SK-N-SH (cell line): ENCODE results near the gene ABCA9. TPM values are rescaled to one million over a fixed set of nuclear protein-coding genes. Genes with fewer than 3 reads are reported as not detected.

Experiments
- CTCF ChIA-PET: fragments of 300-600, 350-600 bp; formaldehyde crosslinking; extraction: SDS; loops from one replicate; lab custom pipeline; 2021; lab: Yijun Ruan, JAX
- POLR2A ChIA-PET: fragments of 350-600 bp; sonication (Branson Sonifier 250); formaldehyde crosslinking; extraction: SDS; loops from one replicate; lab custom pipeline; 2020; ENCODE audit warnings: antibody characterized with exemption, inconsistent platforms; lab: Yijun Ruan, JAX
- DNase-seq: peaks from one replicate; pipeline ENCODE4 v3.0.0; 2012
- H2AFZ ChIP-seq: fragments of 200-600 bp; sonication (generic); 2 replicates; pipeline ENCODE4 v1.8.1; 2016; ENCODE audit warnings: antibody characterized with exemption, mild to moderate bottlenecking, low read depth
- H3F3A ChIP-seq: fragments of 200-600 bp; sonication (generic); replicated peaks from 2 replicates; pipeline ENCODE3; 2016; ENCODE audit warnings: antibody characterized with exemption, mild to moderate bottlenecking; ENCODE audit not compliant: insufficient read depth
- H3K27ac ChIP-seq, 2 experiments: fragments of 200-500 bp in 1 of 2; fragments of 200-600 bp in 1 of 2; sonication (Bioruptor generic) in 1 of 2; sonication (generic), shearing (Covaris generic) in 1 of 2; 2 replicates each; pipeline versions ENCODE4 v1.5.1 to v1.6.1; 2014 to 2016; ENCODE audit warnings: low read depth in 2 of 2, inconsistent platforms in 1 of 2, low read length in 1 of 2, mild to moderate bottlenecking in 1 of 2, mixed read lengths in 1 of 2
- H3K27me3 ChIP-seq: fragments of 200-600 bp; sonication (generic), shearing (Covaris generic); 2 replicates; pipeline ENCODE4 v1.6.1; 2016; ENCODE audit warnings: mixed run types; ENCODE audit not compliant: insufficient read depth
- H3K36me3 ChIP-seq, 2 experiments: fragments of 200-500 bp in 1 of 2; fragments of 200-600 bp in 1 of 2; sonication (Bioruptor generic) in 1 of 2; sonication (generic) in 1 of 2; replicated peaks in 1 of 2; 2 replicates each; pipeline versions ENCODE3 to v1.5.1; 2014 to 2016; ENCODE audit warnings: low read length in 1 of 2, mild to moderate bottlenecking in 1 of 2; ENCODE audit not compliant: insufficient read depth in 2 of 2, control insufficient read depth in 1 of 2
- H3K4me1 ChIP-seq, 2 experiments: fragments of 200-500 bp in 1 of 2; fragments of 200-600 bp in 1 of 2; sonication (Bioruptor generic) in 1 of 2; sonication (generic), shearing (Covaris generic) in 1 of 2; 2 replicates each; pipeline versions ENCODE4 v1.5.1 to v1.6.1; 2014 to 2016; ENCODE audit warnings: low read depth in 1 of 2, low read length in 1 of 2, mixed run types in 1 of 2; ENCODE audit not compliant: insufficient read depth in 2 of 2, control insufficient read depth in 1 of 2
- H3K4me2 ChIP-seq: fragments of 200-600 bp; sonication (generic), shearing (Covaris generic); 2 replicates; pipeline ENCODE4 v1.6.1; 2017; ENCODE audit warnings: mixed run types
- H3K4me3 ChIP-seq, 2 experiments: fragments of 200-500 bp in 1 of 2; fragments of 200-600 bp in 1 of 2; sonication (Bioruptor generic) in 1 of 2; sonication (generic), shearing (Covaris generic) in 1 of 2; 2 replicates each; pipeline versions ENCODE4 v1.5.1 to v1.8.1; 2014 to 2016; ENCODE audit warnings: low read depth in 2 of 2, inconsistent platforms in 1 of 2, low read length in 1 of 2, mild to moderate bottlenecking in 1 of 2, mixed read lengths in 1 of 2, moderate library complexity in 1 of 2
- H3K79me2 ChIP-seq: fragments of 200-600 bp; sonication (generic); 2 replicates; pipeline ENCODE4 v1.8.1; 2017; ENCODE audit warnings: mild to moderate bottlenecking; ENCODE audit not compliant: insufficient read depth
- H3K9ac ChIP-seq: fragments of 200-600 bp; sonication (generic); 2 replicates; pipeline ENCODE4 v1.6.1; 2017; ENCODE audit warnings: mixed run types
- H3K9me2 ChIP-seq: fragments of 200-600 bp; sonication (generic); 2 replicates; pipeline ENCODE4 v1.6.1; 2017; ENCODE audit warnings: mixed run types
- H3K9me3 ChIP-seq: fragments of 200-600 bp; sonication (generic); 2 replicates; pipeline ENCODE4 v1.6.1; 2017; ENCODE audit warnings: mixed run types, mild to moderate bottlenecking, moderate library complexity
- H4K20me1 ChIP-seq: fragments of 200-600 bp; sonication (generic); 2 replicates; pipeline ENCODE4 v1.6.1; 2017; ENCODE audit warnings: mild to moderate bottlenecking, mixed run types; ENCODE audit not compliant: insufficient read depth
- CHD2 ChIP-seq: fragments of 150-350 bp; IDR thresholded peaks from 2 replicates; pipeline ENCODE4 v1.6.1; 2018; ENCODE audit warnings: low read length; ENCODE audit not compliant: partially characterized antibody
- EZH2phosphoT487 ChIP-seq: fragments of 200-600 bp; sonication (generic); IDR thresholded peaks from 2 replicates; pipeline ENCODE4 v1.6.1; 2017; ENCODE audit warnings: low read depth, mixed run types, mild to moderate bottlenecking, antibody characterized with exemption, moderate library complexity, borderline replicate concordance
- FOSL2 ChIP-seq: IDR thresholded peaks from 2 replicates; pipeline ENCODE4 v1.4.0; 2012; ENCODE audit warnings: low read depth, mild to moderate bottlenecking, moderate library complexity, borderline replicate concordance
- FOXJ3 ChIP-seq: sonication (generic); formaldehyde crosslinking; IDR thresholded peaks from 2 replicates; pipeline ENCODE4 v1.5.1; 2020; ENCODE audit warnings: mild to moderate bottlenecking, missing genetic modification reagents
- FOXM1 ChIP-seq: IDR thresholded peaks from 2 replicates; pipeline ENCODE4 v1.4.0; 2012; ENCODE audit warnings: low read depth, mild to moderate bottlenecking
- GABPA ChIP-seq: IDR thresholded peaks from 2 replicates; pipeline ENCODE4 v1.4.0; 2012; ENCODE audit warnings: low read depth, mild to moderate bottlenecking
- MEF2A ChIP-seq: IDR thresholded peaks from 2 replicates; pipeline ENCODE4 v1.4.0; 2012; ENCODE audit warnings: low read depth, borderline replicate concordance
- NFIC ChIP-seq: IDR thresholded peaks from 2 replicates; pipeline ENCODE4 v1.4.0; 2012; ENCODE audit warnings: borderline replicate concordance
- POLR2AphosphoS5 ChIP-seq: IDR thresholded peaks from 2 replicates; pipeline ENCODE4 v1.6.1; 2012; ENCODE audit warnings: low read depth, low read length
- RCOR1 ChIP-seq: fragments of 150-350 bp; IDR thresholded peaks from 2 replicates; pipeline ENCODE4 v1.6.1; 2017; ENCODE audit warnings: antibody characterized with exemption, low read length
- RFX5 ChIP-seq: IDR thresholded peaks from 2 replicates; pipeline ENCODE4 v1.6.1; 2012; ENCODE audit warnings: mild to moderate bottlenecking, improper control_type of control experiment, low read length
- SIN3A ChIP-seq: IDR thresholded peaks from 2 replicates; pipeline ENCODE4 v1.6.1; 2012; ENCODE audit warnings: low read depth, mild to moderate bottlenecking, low read length, moderate library complexity, borderline replicate concordance
- TEAD4 ChIP-seq: IDR thresholded peaks from 2 replicates; pipeline ENCODE4 v1.4.0; 2012; ENCODE audit warnings: mild to moderate bottlenecking, borderline replicate concordance; ENCODE audit not compliant: insufficient read depth
- WGBS: methylation state at CpG from one replicate; pipeline ENCODE4 v1.1.6; 2017; ENCODE audit warnings: low lambda C conversion rate; 5-methylcytosine and 5-hydroxymethylcytosine counted together
- polyA plus RNA-seq, 3 experiments: library from polyadenylated mRNA; depleted of rRNA; stranded (reverse); fragments of >200 nt; gene quantifications; 2 replicates each; pipeline ENCODE4 v1.2.3, GENCODE V29; 2012
- TF ChIP-seq, protein P1 (sequence below): fragments of 200-600 bp; sonication (generic); IDR thresholded peaks from 2 replicates; pipeline ENCODE4 v1.6.1; 2017; ENCODE audit warnings: antibody characterized with exemption, mild to moderate bottlenecking, moderate library complexity
- TF ChIP-seq, protein P2 (sequence below): IDR thresholded peaks from 2 replicates; pipeline ENCODE4 v1.6.1; 2012; ENCODE audit warnings: mild to moderate bottlenecking, low read depth, low read length, moderate library complexity
- TF ChIP-seq, protein P3 (sequence below): IDR thresholded peaks from 2 replicates; pipeline ENCODE4; 2012

Gene ABCA9
- polyA plus RNA-seq, 1 of the 3 experiments (the other 2 are of a cell fraction), result 0.07 TPM

DNA sequence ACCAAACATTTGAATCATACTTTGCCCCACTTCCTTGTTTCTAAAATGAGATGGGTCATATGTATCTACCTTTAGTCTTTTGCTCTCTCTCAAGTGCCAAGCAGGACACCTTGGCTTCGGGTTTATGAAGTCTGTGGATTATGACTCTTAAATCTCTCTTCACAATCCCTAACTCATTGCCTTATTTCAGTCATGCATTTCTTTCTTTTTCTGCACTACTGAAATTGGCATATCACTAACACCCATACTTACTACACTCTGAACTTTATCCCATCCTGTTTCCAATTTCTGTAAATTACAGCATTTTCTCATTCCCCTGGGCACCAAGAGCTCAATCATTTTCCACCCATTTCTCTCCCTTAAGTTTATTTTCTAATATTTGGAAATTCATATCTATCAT lies 42.0 kb downstream of the ABCA9 start:
- no peaks in the 10 kb centered on the region for H3K9me2 ChIP-seq
- no peak overlapping the region for H3K4me2 ChIP-seq
- POLR2A ChIA-PET, result no interaction called here
- no peak overlapping the region for H2AFZ ChIP-seq
- no peaks in the 10 kb centered on the region for H3K79me2 ChIP-seq
- DNase-seq, result no peak
- H3K9me3 ChIP-seq, result no peaks in the 10 kb centered on the region
- no peak overlapping the region for H3K9ac ChIP-seq
- H3K27me3 ChIP-seq, result no peaks in the 10 kb centered on the region
- H3K4me1 ChIP-seq, result no peaks in the 10 kb centered on the region; a peak in 1 of 4 replicates
- no peak overlapping the region for H3K27ac ChIP-seq
- no peaks in the 10 kb centered on the region for H4K20me1 ChIP-seq
- no peaks in the 10 kb centered on the region for H3F3A ChIP-seq
- H3K36me3 ChIP-seq, result no peaks in the 10 kb centered on the region
- TF ChIP-seq POLR2AphosphoS5, result no peak
- TF ChIP-seq EZH2phosphoT487, result no peak
- no peak for TF ChIP-seq NFIC
- TF ChIP-seq FOSL2, result no peak
- no peak for TF ChIP-seq CHD2
- TF ChIP-seq RFX5, result no peak
- TF ChIP-seq SIN3A, result no peak
- TF ChIP-seq MEF2A, result no peak
- TF ChIP-seq FOXJ3 (CRISPR knock-in tag), result no peak
- TF ChIP-seq, protein P1, sequence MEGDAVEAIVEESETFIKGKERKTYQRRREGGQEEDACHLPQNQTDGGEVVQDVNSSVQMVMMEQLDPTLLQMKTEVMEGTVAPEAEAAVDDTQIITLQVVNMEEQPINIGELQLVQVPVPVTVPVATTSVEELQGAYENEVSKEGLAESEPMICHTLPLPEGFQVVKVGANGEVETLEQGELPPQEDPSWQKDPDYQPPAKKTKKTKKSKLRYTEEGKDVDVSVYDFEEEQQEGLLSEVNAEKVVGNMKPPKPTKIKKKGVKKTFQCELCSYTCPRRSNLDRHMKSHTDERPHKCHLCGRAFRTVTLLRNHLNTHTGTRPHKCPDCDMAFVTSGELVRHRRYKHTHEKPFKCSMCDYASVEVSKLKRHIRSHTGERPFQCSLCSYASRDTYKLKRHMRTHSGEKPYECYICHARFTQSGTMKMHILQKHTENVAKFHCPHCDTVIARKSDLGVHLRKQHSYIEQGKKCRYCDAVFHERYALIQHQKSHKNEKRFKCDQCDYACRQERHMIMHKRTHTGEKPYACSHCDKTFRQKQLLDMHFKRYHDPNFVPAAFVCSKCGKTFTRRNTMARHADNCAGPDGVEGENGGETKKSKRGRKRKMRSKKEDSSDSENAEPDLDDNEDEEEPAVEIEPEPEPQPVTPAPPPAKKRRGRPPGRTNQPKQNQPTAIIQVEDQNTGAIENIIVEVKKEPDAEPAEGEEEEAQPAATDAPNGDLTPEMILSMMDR, result no peak
- TF ChIP-seq, protein P2, sequence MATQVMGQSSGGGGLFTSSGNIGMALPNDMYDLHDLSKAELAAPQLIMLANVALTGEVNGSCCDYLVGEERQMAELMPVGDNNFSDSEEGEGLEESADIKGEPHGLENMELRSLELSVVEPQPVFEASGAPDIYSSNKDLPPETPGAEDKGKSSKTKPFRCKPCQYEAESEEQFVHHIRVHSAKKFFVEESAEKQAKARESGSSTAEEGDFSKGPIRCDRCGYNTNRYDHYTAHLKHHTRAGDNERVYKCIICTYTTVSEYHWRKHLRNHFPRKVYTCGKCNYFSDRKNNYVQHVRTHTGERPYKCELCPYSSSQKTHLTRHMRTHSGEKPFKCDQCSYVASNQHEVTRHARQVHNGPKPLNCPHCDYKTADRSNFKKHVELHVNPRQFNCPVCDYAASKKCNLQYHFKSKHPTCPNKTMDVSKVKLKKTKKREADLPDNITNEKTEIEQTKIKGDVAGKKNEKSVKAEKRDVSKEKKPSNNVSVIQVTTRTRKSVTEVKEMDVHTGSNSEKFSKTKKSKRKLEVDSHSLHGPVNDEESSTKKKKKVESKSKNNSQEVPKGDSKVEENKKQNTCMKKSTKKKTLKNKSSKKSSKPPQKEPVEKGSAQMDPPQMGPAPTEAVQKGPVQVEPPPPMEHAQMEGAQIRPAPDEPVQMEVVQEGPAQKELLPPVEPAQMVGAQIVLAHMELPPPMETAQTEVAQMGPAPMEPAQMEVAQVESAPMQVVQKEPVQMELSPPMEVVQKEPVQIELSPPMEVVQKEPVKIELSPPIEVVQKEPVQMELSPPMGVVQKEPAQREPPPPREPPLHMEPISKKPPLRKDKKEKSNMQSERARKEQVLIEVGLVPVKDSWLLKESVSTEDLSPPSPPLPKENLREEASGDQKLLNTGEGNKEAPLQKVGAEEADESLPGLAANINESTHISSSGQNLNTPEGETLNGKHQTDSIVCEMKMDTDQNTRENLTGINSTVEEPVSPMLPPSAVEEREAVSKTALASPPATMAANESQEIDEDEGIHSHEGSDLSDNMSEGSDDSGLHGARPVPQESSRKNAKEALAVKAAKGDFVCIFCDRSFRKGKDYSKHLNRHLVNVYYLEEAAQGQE, result no peak
- 0% methylated on average over 1 of the region's 1 CpG for WGBS
- CTCF ChIA-PET, result interaction anchor here (0.6 to 1.3 kb wide), 2 partner anchors 12 to 27 kb away, joined by 3 to 4 read pairs; no protein-coding TSS in a partner anchor
- no peak overlapping the region for H3K4me3 ChIP-seq

DNA sequence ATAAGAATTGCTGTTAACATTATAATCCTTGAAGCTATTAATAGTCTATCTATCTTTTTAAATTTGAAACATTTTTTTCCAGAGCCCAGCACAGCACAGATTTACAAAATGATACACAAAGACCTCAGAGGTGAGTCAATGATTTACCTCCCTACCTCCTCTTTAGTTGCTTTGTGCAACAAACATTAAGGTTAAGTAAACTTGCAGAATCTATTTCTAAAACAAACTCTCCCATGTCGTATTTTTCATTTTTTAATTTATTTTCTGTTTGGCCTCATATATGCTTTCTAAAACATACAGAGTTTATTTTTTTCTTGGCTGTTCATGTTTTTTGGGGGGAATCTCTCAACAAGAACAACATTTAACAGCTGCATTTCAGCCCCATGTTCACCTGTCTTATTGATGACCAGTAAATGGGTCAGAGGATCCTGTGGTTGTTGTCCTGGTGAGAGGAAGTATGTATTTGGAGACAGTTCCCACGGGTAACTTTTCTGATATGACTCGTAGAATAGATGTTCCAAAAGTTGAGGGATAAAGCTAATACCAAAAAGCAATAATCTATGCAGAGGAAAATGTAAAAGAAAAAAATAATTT lies 42.6 kb downstream of the ABCA9 start:
- H3K36me3 ChIP-seq, result no peaks in the 10 kb centered on the region
- H3K4me1 ChIP-seq, result no peaks in the 10 kb centered on the region; a peak in 1 of 4 replicates
- no peak overlapping the region for H3K4me3 ChIP-seq
- CTCF ChIA-PET, result interaction anchor here (0.6 to 1.3 kb wide), 2 partner anchors 13 to 26 kb away, joined by 3 to 4 read pairs; no protein-coding TSS in a partner anchor
- H3K4me2 ChIP-seq, result no peak overlapping the region
- H4K20me1 ChIP-seq, result no peaks in the 10 kb centered on the region
- H3F3A ChIP-seq, result no peaks in the 10 kb centered on the region
- POLR2A ChIA-PET, result no interaction called here
- H3K9me2 ChIP-seq, result no peaks in the 10 kb centered on the region
- 1% methylated on average over 3 of the region's 3 CpGs for WGBS
- H3K79me2 ChIP-seq, result no peaks in the 10 kb centered on the region
- H3K27me3 ChIP-seq, result no peaks in the 10 kb centered on the region
- H3K9ac ChIP-seq, result no peak overlapping the region
- H2AFZ ChIP-seq, result no peak overlapping the region
- no peaks in the 10 kb centered on the region for H3K9me3 ChIP-seq
- no peak for DNase-seq
- H3K27ac ChIP-seq, result no peak overlapping the region
- TF ChIP-seq RCOR1 (no peak), TEAD4 (no peak), CHD2 (no peak), NFIC (no peak), GABPA (no peak), FOSL2 (no peak), FOXM1 (no peak), EZH2phosphoT487 (no peak), RFX5 (no peak)
- TF ChIP-seq, protein P2, result no peak
- TF ChIP-seq, protein P3, sequence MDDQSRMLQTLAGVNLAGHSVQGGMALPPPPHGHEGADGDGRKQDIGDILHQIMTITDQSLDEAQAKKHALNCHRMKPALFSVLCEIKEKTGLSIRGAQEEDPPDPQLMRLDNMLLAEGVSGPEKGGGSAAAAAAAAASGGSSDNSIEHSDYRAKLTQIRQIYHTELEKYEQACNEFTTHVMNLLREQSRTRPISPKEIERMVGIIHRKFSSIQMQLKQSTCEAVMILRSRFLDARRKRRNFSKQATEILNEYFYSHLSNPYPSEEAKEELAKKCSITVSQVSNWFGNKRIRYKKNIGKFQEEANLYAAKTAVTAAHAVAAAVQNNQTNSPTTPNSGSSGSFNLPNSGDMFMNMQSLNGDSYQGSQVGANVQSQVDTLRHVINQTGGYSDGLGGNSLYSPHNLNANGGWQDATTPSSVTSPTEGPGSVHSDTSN, result no peak
